HG02840 (cell line): Measurements from ENCODE around the gene NODAL.

ENCODE experiments used
- ATAC-seq: cut with Tn5 transposase; IDR thresholded peaks from one replicate; pipeline ENCODE4 v1.9.1; 2021; ENCODE audit warnings: mild to moderate bottlenecking, moderate library complexity, moderate number of reproducible peaks; ENCODE audit not compliant: unreplicated experiment, low FRiP score

Gene NODAL

GRCh38 chr10:70465278-70465677, 23.8 kb upstream of the NODAL start:
- ATAC-seq, result no peak

GRCh38 chr10:70462349-70462984, 21.0 kb upstream of the NODAL start:
- no peak for ATAC-seq

- ATAC-seq, result no peak
Measured at GRCh38 chr10:70461397-70462348, 20.2 kb upstream of the NODAL start.

GRCh38 chr10:70459774-70460490, 18.5 kb upstream of the NODAL start:
- ATAC-seq, result no peak

- ATAC-seq, result no peak
Measured at GRCh38 chr10:70459061-70459773, 17.7 kb upstream of the NODAL start.

GRCh38 chr10:70458329-70459060, 17.0 kb upstream of the NODAL start:
- ATAC-seq, result no peak

- ATAC-seq, result no peak
Measured at GRCh38 chr10:70457759-70458305, 16.4 kb upstream of the NODAL start.

- no peak for ATAC-seq
Measured at GRCh38 chr10:70456164-70456563, 14.7 kb upstream of the NODAL start.

GRCh38 chr10:70455213-70455630, 13.7 kb upstream of the NODAL start:
- ATAC-seq, result no peak

GRCh38 chr10:70448236-70448635, 6.8 kb upstream of the NODAL start:
- ATAC-seq, result no peak

GRCh38 chr10:70445718-70446657, 4.5 kb upstream of the NODAL start:
- ATAC-seq, result no peak

GRCh38 chr10:70444744-70445143, 3.3 kb upstream of the NODAL start:
- no peak for ATAC-seq

GRCh38 chr10:70442332-70442988, 979 bp upstream of the NODAL start:
- ATAC-seq, result no peak

- ATAC-seq, result no peak
Measured at GRCh38 chr10:70441895-70442309, 421 bp upstream of the NODAL start.

GRCh38 chr10:70440296-70441160, 953 bp downstream of the NODAL start:
- ATAC-seq, result no peak

GRCh38 chr10:70437721-70438120, 3.8 kb downstream of the NODAL start:
- ATAC-seq, result no peak
